HepG2 (cell line): ENCODE results near the gene MYL11. TPM values are rescaled to one million over a fixed set of nuclear protein-coding genes. Genes with fewer than 3 reads are reported as not detected.

Source experiments
- ATAC-seq: fragments of 200-7000 bp; cut with Tn5 transposase; 3 replicates; pipeline ENCODE4 v1.9.1; 2020; ENCODE audit warnings: mild to moderate bottlenecking, moderate library complexity
- BruUV-seq: library from RNA; stranded (reverse); fragments of 400-500 nt; replicated peaks from 2 replicates; lab custom pipeline; 2021; lab: Mats Ljungman, UMichigan
- CTCF ChIA-PET: fragments of 300-600 bp; formaldehyde crosslinking; extraction: SDS; loops from one replicate; lab custom pipeline; 2021; ENCODE audit warnings: low total read pairs, inconsistent platforms, low intra/inter-chr PET ratio; lab: Yijun Ruan, JAX
- POLR2A ChIA-PET: fragments of 350-600 bp; sonication (Branson Sonifier 250); formaldehyde crosslinking; loops from one replicate; lab custom pipeline; 2020; ENCODE audit warnings: antibody characterized with exemption, inconsistent platforms; lab: Yijun Ruan, JAX
- DNase-seq: peaks from one replicate; pipeline ENCODE4 v3.0.0-alpha.2; 2015; ENCODE audit warnings: low spot score
- FAIRE-seq: peaks from 3 replicates; lab custom pipeline; 2011; peaks lifted over from hg19 to GRCh38; lab: Jason Lieb, UNC
- H2AFZ ChIP-seq: one replicate; pipeline ENCODE4 v1.6.1; 2011; ENCODE audit warnings: low read length, inconsistent platforms
- H3K27ac ChIP-seq: fragments of 300-600 bp; 3 replicates; pipeline ENCODE4 v1.8.0; 2011; ENCODE audit warnings: mixed run types, mild to moderate bottlenecking, mixed read lengths, low read length, inconsistent platforms; ENCODE audit not compliant: insufficient read depth; ENCODE audit errors: extremely low read length
- H3K27me3 ChIP-seq, 2 experiments: fragments of 200-600 bp in 1 of 2; 2 replicates in 1 of 2; 3 replicates in 1 of 2; pipeline versions ENCODE4 v1.6.0 to v1.8.0; 2011; ENCODE audit warnings: low read length in 2 of 2, mild to moderate bottlenecking in 2 of 2, moderate library complexity in 2 of 2, inconsistent platforms in 1 of 2; ENCODE audit not compliant: insufficient read depth in 2 of 2, control insufficient read depth in 1 of 2
- H3K36me3 ChIP-seq, 2 experiments: fragments of 200-600 bp in 1 of 2; replicated peaks in 1 of 2; 2 replicates in 1 of 2; 3 replicates in 1 of 2; pipeline versions ENCODE4 v1.5.1 to v1.8.0; 2011; ENCODE audit warnings: low read length in 2 of 2, inconsistent platforms in 1 of 2; ENCODE audit not compliant: insufficient read depth in 2 of 2, control insufficient read depth in 1 of 2
- H3K4me1 ChIP-seq: 2 replicates; pipeline ENCODE4 v1.5.1; 2012; ENCODE audit warnings: low read length, inconsistent platforms; ENCODE audit not compliant: insufficient read depth
- H3K4me2 ChIP-seq: 2 replicates; pipeline ENCODE4 v1.6.0; 2011; ENCODE audit warnings: low read depth, low read length, inconsistent platforms
- H3K4me3 ChIP-seq, 3 experiments: fragments of 200-600 bp in 1 of 3; sonication (generic), shearing (Covaris generic) in 1 of 3; replicated peaks in 1 of 3; 2 replicates each; pipeline ENCODE4 v1.5.1; 2011 to 2016; ENCODE audit warnings: low read length in 3 of 3, inconsistent platforms in 2 of 3, low read depth in 2 of 3, mild to moderate bottlenecking in 2 of 3, control low read depth in 1 of 3, mixed read lengths in 1 of 3; ENCODE audit not compliant: insufficient read depth in 1 of 3
- H3K79me2 ChIP-seq: one replicate; pipeline ENCODE4 v1.6.1; 2011; ENCODE audit warnings: low read length, inconsistent platforms; ENCODE audit not compliant: insufficient read depth
- H3K9ac ChIP-seq: 2 replicates; pipeline ENCODE4 v1.6.0; 2011; ENCODE audit warnings: mild to moderate bottlenecking, low read depth, low read length, inconsistent platforms; ENCODE audit not compliant: insufficient read depth
- H3K9me3 ChIP-seq: 2 replicates; pipeline ENCODE4 v1.5.1; 2012; ENCODE audit warnings: mild to moderate bottlenecking, low read length
- H4K20me1 ChIP-seq: 2 replicates; pipeline ENCODE4 v1.6.0; 2011; ENCODE audit warnings: inconsistent platforms, mild to moderate bottlenecking, low read length, moderate library complexity; ENCODE audit not compliant: insufficient read depth
- ARNTL ChIP-seq: sonication (generic); formaldehyde crosslinking; IDR thresholded peaks from 2 replicates; pipeline ENCODE4 v1.4.0; 2020; ENCODE audit warnings: mild to moderate bottlenecking, missing genetic modification reagents
- CBX2 ChIP-seq, 2 experiments: fragments of 200-600 bp in 1 of 2; sonication (generic); formaldehyde crosslinking in 1 of 2; IDR thresholded peaks; 2 replicates each; pipeline versions ENCODE4 v1.7.0 to v1.8.1; 2018 to 2022; ENCODE audit warnings: low read depth in 2 of 2, low read length in 1 of 2, mild to moderate bottlenecking in 1 of 2, missing genetic modification reagents in 1 of 2
- CTCF ChIP-seq: sonication (generic); formaldehyde crosslinking; IDR thresholded peaks from 2 replicates; pipeline ENCODE4 v1.5.0; 2020; ENCODE audit warnings: mild to moderate bottlenecking, missing genetic modification reagents, moderate library complexity
- KLF12 ChIP-seq: sonication (generic); formaldehyde crosslinking; IDR thresholded peaks from 2 replicates; pipeline ENCODE4 v1.4.0; 2020; ENCODE audit warnings: missing genetic modification reagents, borderline replicate concordance
- NFE2 ChIP-seq: sonication (generic); formaldehyde crosslinking; IDR thresholded peaks from 2 replicates; pipeline ENCODE4 v1.4.0; 2020; ENCODE audit warnings: missing genetic modification reagents
- POLR2A ChIP-seq, 2 experiments: IDR thresholded peaks; 2 replicates each; pipeline ENCODE4 v1.6.1; 2011; ENCODE audit warnings: low read depth in 2 of 2, low read length in 2 of 2, mild to moderate bottlenecking in 1 of 2, moderate library complexity in 1 of 2; ENCODE audit not compliant: insufficient read depth in 1 of 2
- SIX4 ChIP-seq: sonication (generic); formaldehyde crosslinking; IDR thresholded peaks from 2 replicates; pipeline ENCODE4 v1.4.0; 2020; ENCODE audit warnings: missing genetic modification reagents
- SRY ChIP-seq: sonication (generic); formaldehyde crosslinking; IDR thresholded peaks from 2 replicates; pipeline ENCODE4 v1.8.0; 2022; ENCODE audit warnings: mild to moderate bottlenecking, missing genetic modification reagents
- TOE1 ChIP-seq: sonication (generic); formaldehyde crosslinking; IDR thresholded peaks from 2 replicates; pipeline ENCODE4 v1.4.0; 2020; ENCODE audit warnings: mild to moderate bottlenecking, missing genetic modification reagents
- WGBS: methylation state at CpG from one replicate; pipeline ENCODE4 v1.1.6; 2017; ENCODE audit warnings: low lambda C conversion rate; 5-methylcytosine and 5-hydroxymethylcytosine counted together
- in situ Hi-C: cut with HindIII; loops from 2 replicates; pipeline ENCODE4 v1.10.0; 2017; ENCODE audit warnings: low pct_unique_long_range_greater_than_20kb; ENCODE audit not compliant: extremely low pct_ligation_motif_present
- intact Hi-C: fragments of 100-400 bp; cut with micrococcal nuclease; formaldehyde crosslinking; loops from one replicate; pipeline ENCODE4 v1.10.0; 2022; ENCODE audit not compliant: unreplicated experiment
- polyA plus RNA-seq, 8 experiments: library from polyadenylated mRNA; depleted of rRNA in 3 of 8; stranded (reverse) in 7 of 8; unstranded in 1 of 8; fragments of >200 nt; fragmentation: Illumina TruSeq in 4 of 8; extraction: Trizol in 4 of 8; gene quantifications; 2 replicates each; pipeline versions ENCODE4 v1.2.1 to v1.2.3, GENCODE V29; 2011 to 2016; ENCODE audit warnings: low read depth in 4 of 8, missing spikeins in 1 of 8, mixed read lengths in 1 of 8; ENCODE audit not compliant: insufficient read depth in 1 of 8
- total RNA-seq, 5 experiments: library from RNA; depleted of rRNA; stranded (reverse); fragments of >200 nt; fragmentation: Illumina TruSeq; extraction: Trizol; gene quantifications; 2 replicates each; pipeline ENCODE4 v1.2.3, GENCODE V29; 2016; ENCODE audit warnings: low read depth in 1 of 5
- TF ChIP-seq, protein P1 (sequence below): sonication (generic); formaldehyde crosslinking; IDR thresholded peaks from 2 replicates; pipeline ENCODE4 v1.4.0; 2020; ENCODE audit warnings: mild to moderate bottlenecking, missing genetic modification reagents

Gene MYL11
- total and polyA plus RNA-seq, 2 of the 13 experiments (the other 11 are each of a cell fraction or from before 2014, with no cell fraction given) = not detected

DNA sequence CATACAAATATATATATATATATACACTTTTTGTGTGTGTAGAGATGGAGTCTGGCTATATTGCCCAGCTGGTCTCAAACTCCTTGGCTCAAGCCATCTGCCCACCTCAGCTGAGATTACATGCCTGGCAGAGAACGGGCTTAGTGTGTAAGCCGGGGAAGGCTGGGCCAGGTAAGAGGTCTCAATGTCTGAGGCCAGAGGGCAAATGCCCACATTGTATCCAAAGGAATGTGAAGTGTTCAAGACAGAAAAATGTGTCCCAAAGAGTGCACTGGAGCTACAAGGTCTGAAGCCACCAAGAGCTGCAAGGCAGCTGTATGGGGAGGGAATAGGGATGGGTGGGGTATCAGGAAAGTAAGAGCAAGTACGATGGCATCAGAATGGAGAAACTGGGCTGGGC lies 28.3 kb upstream of the MYL11 start (continued):
- no peak for TF ChIP-seq CTCF (CRISPR knock-in tag)
- TF ChIP-seq, all 625 proteins: peak for 0

GRCh38 chr16:30348113-30348512 lies 26.5 kb upstream of the MYL11 start:
- intact Hi-C loops (no loop called here), in situ Hi-C loops (loop anchor here (25.0 kb wide), 1 partner anchor 761 kb away; no protein-coding TSS in a partner anchor)
- Histone ChIP-seq H3K36me3 (peaks cover 9 to 47% of the 10 kb centered on the region in 2 experiments), H3K4me2 (no peak overlapping the region), H3K4me3 (no peak overlapping the region), H3K9me3 (no peaks in the 10 kb centered on the region), H3K9ac (no peak overlapping the region), H3K27ac (no peak overlapping the region), H4K20me1 (no peaks in the 10 kb centered on the region), H2AFZ (no peak overlapping the region), H3K4me1 (peaks cover 19% of the 10 kb centered on the region), H3K27me3 (no peaks in the 10 kb centered on the region; a peak in 1 of 5 replicates), H3K79me2 (no peaks in the 10 kb centered on the region)
- ATAC-seq (no peak), FAIRE-seq (no peak), DNase-seq (no peak)
- ChIA-PET CTCF (no interaction called here), POLR2A (no interaction called here)
- no peak for TF ChIP-seq NFE2 (CRISPR knock-in tag)
- TF ChIP-seq POLR2A (IDR thresholded peaks at IDR 0.05; ENCODE audit: insufficient read depth in 1 of 2, low read depth in 2 of 2, low read length in 2 of 2) = 0 out of 4 replicates have a peak, but pooled peaks of 1 of the 2 experiments have one; percentile 11
- BruUV-seq = no TSS peak
- WGBS = 98% methylated on average over 8 of the region's 8 CpGs

DNA sequence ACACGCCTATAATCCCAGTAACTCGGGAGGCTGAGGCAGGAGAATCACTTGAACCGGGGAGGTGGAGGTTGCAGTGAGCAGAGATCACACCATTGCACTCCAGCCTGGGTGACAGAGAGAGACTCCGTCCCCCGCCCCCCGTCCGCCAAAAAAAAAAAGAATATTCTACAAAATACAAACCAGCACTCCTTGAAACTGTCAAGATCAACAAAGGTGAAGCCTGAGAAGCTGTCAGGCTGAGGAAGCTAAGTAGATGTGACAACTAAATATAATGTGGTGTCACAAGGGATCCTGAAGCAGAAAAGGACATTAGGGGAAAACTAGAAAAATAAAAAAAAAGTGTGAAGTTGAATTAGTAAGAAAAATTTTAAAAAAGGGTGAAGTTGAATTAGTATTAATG lies 25.7 kb upstream of the MYL11 start:
- H3K9me3 ChIP-seq = no peaks in the 10 kb centered on the region
- WGBS = 97% methylated on average over 7 of the region's 7 CpGs
- H3K9ac ChIP-seq = no peak overlapping the region
- H3K4me1 ChIP-seq = peaks cover 27% of the 10 kb centered on the region
- FAIRE-seq = no peak
- intact Hi-C loops (no loop called here), in situ Hi-C loops (loop anchor here (25.0 kb wide), 1 partner anchor 762 kb away; no protein-coding TSS in a partner anchor)
- CTCF ChIA-PET = no interaction called here
- H3K79me2 ChIP-seq = peaks cover 4% of the 10 kb centered on the region
- H3K4me2 ChIP-seq = no peak overlapping the region
- no peak for ATAC-seq
- POLR2A ChIA-PET = interaction anchor here (1.3 kb wide), 1 partner anchor 61 kb away, joined by 3 read pairs; no protein-coding TSS in a partner anchor
- no peak overlapping the region for H3K4me3 ChIP-seq
- H3K27me3 ChIP-seq = no peaks in the 10 kb centered on the region; a peak in 1 of 5 replicates
- H4K20me1 ChIP-seq = no peaks in the 10 kb centered on the region
- TF ChIP-seq SRY (no peak), TOE1 (no peak), ARNTL (no peak), KLF12 (no peak), SIX4 (CRISPR knock-in tag) (no peak), CBX2 (IDR thresholded peaks at IDR 0.05; ENCODE audit: low read depth, low read length) (no peak), CBX2 (CRISPR knock-in tag; IDR thresholded peaks at IDR 0.05; ENCODE audit: low read depth) (no peak)
- TF ChIP-seq, protein P1, sequence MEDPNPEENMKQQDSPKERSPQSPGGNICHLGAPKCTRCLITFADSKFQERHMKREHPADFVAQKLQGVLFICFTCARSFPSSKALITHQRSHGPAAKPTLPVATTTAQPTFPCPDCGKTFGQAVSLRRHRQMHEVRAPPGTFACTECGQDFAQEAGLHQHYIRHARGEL (CRISPR knock-in tag) = no peak
- no peak overlapping the region for H3K27ac ChIP-seq
- H3K36me3 ChIP-seq = peaks cover 8 to 46% of the 10 kb centered on the region in 2 experiments
- DNase-seq = no peak
- BruUV-seq = no TSS peak
- H2AFZ ChIP-seq = no peak overlapping the region
